HPDE6-E6E7 (cell line): ENCODE data around the gene CCDC188.

ENCODE experiments used
- DNase-seq: peaks from one replicate; pipeline ENCODE4 v3.0.0; 2011; ENCODE audit warnings: missing footprints; ENCODE audit errors: extremely low spot score

Gene CCDC188

GRCh38 chr22:20185750-20186149, 34.9 kb upstream of the CCDC188 start:
- DNase-seq = no peak

DNA sequence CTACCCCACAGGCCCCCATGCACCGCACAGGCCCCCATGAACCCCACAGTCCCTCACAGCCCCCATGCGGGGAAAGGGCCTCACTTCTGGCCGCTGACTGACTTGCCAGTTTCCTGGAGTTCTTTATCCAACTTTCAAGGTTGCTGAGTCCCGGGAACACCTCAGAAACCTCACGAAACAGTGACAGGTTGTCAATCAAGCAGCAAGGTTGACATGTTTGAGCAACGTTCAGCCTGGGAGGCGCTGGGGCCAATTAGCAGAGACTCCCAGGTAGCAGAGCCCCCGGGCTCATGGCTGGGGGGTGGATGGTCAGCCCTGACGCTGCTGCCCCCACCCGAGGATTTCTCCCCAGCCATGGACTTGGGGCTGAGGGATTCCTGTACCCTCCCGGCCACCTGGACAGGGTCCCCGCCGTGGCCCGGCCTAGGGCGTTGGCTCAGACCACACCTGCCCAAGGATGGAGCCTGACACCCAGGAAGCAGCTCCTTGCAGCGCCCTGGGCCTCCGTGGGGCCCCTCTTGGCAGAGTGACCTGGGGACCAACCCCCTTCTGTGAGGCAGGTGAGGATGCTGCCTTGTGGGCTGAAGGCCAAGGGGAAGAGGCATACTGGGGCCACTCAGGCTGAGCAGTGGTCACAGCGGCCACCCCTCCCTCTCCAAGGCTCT, 33.8 kb upstream of the CCDC188 start:
- DNase-seq = no peak

- DNase-seq = no peak
Observed at GRCh38 chr22:20183823-20184222, 33.0 kb upstream of the CCDC188 start.

DNA sequence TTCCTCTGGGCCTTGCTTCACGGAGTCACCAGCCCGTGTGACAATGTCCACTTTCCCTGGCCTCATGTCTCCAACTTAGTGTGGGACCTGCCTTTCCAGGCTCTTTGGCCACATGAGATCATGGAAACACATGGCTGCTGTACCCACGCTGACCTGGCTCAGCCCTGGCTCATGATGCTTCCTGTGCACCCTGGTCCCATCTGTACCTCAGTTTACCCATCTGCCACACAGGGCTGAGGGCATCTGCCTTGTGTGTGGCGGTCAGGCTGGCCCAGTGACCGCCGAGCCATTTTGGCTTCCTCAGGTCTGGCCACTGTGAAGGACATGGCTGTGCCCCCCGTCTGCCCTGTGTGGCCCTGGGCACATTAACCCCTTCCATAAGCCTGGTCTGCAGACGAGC, 32.2 kb upstream of the CCDC188 start:
- DNase-seq = no peak

DNA sequence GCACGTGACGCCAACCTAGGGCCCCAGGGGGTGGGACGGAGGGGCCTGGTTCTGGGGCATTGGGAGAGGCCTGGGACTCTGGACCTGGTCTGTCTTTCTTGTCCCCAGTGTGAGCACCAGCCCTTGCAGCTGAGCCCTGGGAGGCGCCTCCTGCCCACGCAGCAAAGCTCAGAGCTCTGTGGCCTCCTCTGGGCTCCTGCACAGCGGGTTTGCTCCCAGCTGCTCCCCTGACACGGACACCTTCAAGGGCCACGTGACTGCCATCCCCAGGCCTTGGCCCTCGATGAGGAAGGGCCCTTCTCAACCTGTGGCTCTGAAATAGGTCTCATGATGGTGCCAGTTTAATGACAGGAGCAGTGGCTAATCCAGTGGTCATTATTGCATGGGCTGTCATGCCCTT, 31.5 kb upstream of the CCDC188 start:
- DNase-seq = no peak

GRCh38 chr22:20181884-20182236, 31.0 kb upstream of the CCDC188 start:
- DNase-seq = no peak

- DNase-seq = no peak
Observed at GRCh38 chr22:20181194-20181883, 30.5 kb upstream of the CCDC188 start.

DNA sequence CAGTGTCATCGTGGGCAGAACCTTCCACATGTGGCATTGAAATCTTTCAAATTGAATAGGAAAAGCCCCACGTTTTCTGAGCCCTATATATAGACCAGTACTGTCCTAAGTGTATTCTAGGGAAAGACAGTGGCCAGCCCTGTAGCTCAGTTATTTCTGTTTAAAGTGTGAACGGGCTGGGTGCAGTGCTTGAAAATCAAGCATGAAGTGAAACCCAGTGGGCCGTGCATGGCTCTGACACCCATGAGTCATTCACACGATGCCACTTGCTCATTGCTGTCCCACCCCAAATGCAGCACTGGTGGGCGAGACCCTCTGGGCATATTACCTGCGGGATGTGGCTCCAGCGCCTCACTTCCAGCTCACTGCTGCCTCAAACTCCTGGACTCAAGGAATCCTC, 29.8 kb upstream of the CCDC188 start:
- no peak for DNase-seq

- no peak for DNase-seq
Observed at GRCh38 chr22:20180245-20180630, 29.4 kb upstream of the CCDC188 start.

- no peak for DNase-seq
Observed at GRCh38 chr22:20179455-20180244, 28.8 kb upstream of the CCDC188 start.

DNA sequence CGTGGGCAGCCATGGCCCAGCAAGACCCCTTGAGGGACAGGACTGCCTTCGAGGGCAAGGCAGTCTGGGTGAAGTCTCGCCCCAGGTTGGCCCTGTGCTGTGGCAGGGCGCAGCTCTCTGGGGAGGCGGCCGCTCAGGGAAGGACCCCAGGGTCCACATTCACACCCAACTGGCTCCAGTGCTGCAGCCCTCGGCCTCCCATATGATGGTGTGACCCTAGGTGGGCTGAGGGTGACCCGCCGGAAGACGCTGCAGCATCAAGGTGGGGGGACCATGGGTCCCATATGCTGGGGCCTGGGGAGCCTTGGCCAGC, 28.0 kb upstream of the CCDC188 start:
- DNase-seq = no peak

DNA sequence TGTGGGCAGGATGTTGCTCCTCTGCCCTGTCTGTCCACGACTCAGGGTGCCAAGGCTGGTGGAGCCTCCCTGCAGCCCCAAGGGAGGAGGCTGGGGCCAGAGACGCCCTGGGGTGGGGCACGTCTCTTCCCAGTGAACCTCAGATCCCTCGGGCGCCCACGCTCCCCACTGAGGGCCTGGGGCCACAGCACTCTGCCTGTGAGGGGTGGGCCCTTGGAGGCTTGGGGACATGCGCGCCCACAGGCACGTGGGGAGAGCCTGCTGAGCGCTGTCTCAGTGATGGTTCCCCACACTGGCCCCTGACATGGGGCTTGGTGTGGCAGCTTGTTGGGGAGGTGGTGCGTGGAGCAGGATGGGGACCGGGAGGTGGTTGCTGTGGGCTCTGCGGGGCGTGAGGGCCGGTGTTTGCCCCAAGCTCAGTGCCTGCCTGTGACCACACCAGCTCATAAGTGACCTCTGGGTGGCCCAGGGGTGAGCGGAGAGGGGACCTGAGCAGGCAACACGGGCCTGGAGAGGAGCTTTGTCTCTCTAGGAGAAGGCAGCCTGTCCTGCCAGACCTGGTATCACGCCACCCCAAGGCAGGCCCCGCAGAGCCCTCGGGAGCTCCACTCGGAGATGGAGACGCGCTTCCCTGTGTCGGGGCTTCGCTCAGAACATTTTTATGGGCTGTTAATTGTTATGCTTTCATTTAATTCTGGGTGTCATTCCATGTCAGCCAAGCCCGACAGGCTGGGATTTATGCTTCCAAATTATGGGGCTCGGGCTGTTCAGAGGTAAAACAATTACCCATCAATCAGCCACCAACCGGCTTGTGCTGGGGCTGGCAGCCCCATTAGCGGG, 27.4 kb upstream of the CCDC188 start:
- no peak for DNase-seq

- DNase-seq = no peak
Observed at GRCh38 chr22:20177217-20177911, 26.5 kb upstream of the CCDC188 start.

- no peak for DNase-seq
Observed at GRCh38 chr22:20176421-20177085, 25.7 kb upstream of the CCDC188 start.

- DNase-seq = no peak
Observed at GRCh38 chr22:20175597-20175900, 24.7 kb upstream of the CCDC188 start.

DNA sequence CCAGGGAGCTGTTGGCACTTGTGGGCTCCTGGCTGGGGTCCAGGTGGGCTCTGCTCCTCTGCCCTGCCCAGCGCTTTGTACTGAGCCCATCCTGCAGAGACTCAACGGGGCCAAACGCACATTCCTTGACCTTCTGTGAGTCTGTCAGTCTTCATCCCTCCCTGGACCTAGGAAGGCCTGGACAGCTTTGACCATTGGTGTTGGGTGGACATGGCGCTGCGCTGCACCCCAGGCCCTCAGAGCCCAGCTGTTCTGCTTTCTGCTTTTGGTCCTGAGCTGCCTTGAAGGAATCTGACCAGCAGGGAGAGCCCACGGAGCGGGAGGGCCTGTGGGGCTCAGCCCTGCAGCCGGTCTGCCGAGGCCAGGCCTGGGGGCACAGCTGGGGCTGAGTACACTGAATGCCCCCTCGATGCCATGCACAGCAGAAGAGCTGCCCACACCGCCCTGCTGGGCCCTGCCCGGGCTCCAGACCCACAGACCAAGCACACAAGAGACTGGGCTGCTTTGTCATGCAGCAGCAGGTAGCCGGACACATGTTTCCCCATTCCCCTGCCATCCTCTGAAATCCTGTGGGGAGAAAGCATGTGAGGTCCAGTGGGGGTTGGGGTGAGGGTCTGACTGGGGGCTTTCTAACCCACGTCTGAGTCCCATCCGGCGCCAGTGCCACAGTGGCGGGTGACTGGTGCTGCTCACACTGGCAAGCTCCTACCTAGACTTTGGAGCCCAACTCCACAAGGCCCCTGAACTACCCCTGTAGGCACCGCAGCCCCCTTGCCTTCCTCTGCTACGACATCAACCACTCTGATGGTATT, 24.1 kb upstream of the CCDC188 start:
- DNase-seq = no peak

GRCh38 chr22:20173772-20174171, 22.9 kb upstream of the CCDC188 start:
- DNase-seq = no peak

DNA sequence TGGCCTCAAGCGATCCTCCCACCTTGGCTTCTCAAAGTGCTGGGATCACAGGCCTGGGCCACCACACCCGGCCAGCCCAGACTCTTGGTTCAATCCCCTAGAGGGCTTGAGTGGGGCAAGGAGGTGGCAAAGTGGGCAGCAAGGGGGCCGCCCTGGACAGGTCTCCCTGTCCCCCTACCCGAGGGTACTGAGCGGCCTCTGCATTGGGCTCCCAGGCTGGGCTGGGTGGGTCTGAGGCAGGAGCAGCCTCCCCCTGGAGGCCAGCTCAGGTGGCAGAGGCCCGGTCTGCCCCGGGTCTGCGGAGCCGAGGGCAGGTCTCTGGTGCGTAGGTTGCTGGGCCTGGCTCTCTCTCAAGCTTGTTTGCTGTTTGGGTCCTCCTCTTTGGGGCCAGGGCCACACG, 22.4 kb upstream of the CCDC188 start:
- no peak for DNase-seq

DNA sequence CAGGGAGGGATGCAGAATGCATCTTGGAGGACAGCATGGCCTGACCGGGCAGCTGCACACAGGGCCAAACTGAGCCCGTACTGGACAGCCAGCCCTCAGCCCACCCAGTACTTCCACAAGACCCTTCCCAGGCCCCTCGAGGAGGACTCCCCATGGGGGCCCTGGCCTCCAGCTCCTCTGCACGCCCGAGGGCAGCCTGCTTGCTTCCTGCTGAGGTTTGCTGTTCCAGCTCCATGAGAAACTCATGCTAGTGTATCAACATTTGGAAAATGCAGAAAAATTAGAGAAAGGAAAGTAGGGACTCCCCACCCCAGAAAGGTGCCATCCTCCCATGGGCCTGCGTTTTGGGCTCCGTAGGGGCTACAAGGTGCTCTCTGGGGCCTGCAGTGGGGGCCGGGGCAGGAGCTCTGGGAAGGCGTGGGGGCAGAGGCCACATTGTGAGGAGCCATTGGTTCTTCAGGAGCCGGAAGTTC, 21.3 kb upstream of the CCDC188 start:
- DNase-seq = no peak
